Esophagus muscularis mucosa (tissue), 4 donors: ENCODE data around the gene LNPEP.

Experiments
- EP300 ChIP-seq: sonication (generic); formaldehyde crosslinking; IDR thresholded peaks from one replicate; pipeline ENCODE4 v1.6.1; 2017; ENCODE audit warnings: antibody characterized with exemption
- POLR2A ChIP-seq: fragments of 450-650 bp; IDR thresholded peaks from one replicate; pipeline ENCODE4 v1.6.1; 2017; ENCODE audit warnings: antibody characterized with exemption, moderate library complexity, mild to moderate bottlenecking, low read depth
- POLR2AphosphoS5 ChIP-seq, 2 donors: sonication (generic); formaldehyde crosslinking; IDR thresholded peaks; one replicate each; pipeline ENCODE4 v1.6.1; 2017; ENCODE audit warnings: antibody characterized with exemption in 2 of 2
- TF ChIP-seq, protein P1 (sequence below), 3 experiments: fragments of 200-600 bp in 2 of 3; fragments of 450-650 bp in 1 of 3; sonication (generic) in 2 of 3; IDR thresholded peaks; one replicate each; pipeline ENCODE4 v1.5.1; 2017 to 2019; ENCODE audit warnings: antibody characterized with exemption in 3 of 3, mild to moderate bottlenecking in 2 of 3, moderate library complexity in 1 of 3

- TF ChIP-seq, protein P1, sequence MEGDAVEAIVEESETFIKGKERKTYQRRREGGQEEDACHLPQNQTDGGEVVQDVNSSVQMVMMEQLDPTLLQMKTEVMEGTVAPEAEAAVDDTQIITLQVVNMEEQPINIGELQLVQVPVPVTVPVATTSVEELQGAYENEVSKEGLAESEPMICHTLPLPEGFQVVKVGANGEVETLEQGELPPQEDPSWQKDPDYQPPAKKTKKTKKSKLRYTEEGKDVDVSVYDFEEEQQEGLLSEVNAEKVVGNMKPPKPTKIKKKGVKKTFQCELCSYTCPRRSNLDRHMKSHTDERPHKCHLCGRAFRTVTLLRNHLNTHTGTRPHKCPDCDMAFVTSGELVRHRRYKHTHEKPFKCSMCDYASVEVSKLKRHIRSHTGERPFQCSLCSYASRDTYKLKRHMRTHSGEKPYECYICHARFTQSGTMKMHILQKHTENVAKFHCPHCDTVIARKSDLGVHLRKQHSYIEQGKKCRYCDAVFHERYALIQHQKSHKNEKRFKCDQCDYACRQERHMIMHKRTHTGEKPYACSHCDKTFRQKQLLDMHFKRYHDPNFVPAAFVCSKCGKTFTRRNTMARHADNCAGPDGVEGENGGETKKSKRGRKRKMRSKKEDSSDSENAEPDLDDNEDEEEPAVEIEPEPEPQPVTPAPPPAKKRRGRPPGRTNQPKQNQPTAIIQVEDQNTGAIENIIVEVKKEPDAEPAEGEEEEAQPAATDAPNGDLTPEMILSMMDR (IDR thresholded peaks at IDR 0.05): no peak
- no peak for TF ChIP-seq POLR2AphosphoS5 (IDR thresholded peaks at IDR 0.05)
- TF ChIP-seq EP300: no peak
- no peak for TF ChIP-seq POLR2A
These were observed 34.5 kb upstream of the LNPEP start for GRCh38 chr5:96901384-96901783.
